K562 (cell line): ENCODE data around the gene CDC14B. TPM values are rescaled to one million over a fixed set of nuclear protein-coding genes. Genes with fewer than 3 reads are reported as not detected.

ENCODE experiments used
- ATAC-seq: fragments of 200-7000 bp; cut with Tn5 transposase; 3 replicates; pipeline ENCODE4 v1.9.1; 2020; ENCODE audit warnings: moderate library complexity
- BruUV-seq: library from RNA; stranded (reverse); fragments of 400-500 nt; replicated peaks from 2 replicates; lab custom pipeline; 2021; lab: Mats Ljungman, UMichigan
- CTCF ChIA-PET: fragments of 300-600 bp; formaldehyde crosslinking; extraction: SDS; loops from one replicate; lab custom pipeline; 2021; ENCODE audit warnings: low intra/inter-chr PET ratio; lab: Yijun Ruan, JAX
- POLR2A ChIA-PET: fragments of 300-600, 350-650 bp; sonication (Branson Sonifier 250); formaldehyde crosslinking; extraction: SDS; loops from one replicate; lab custom pipeline; 2021; ENCODE audit warnings: antibody characterized with exemption, inconsistent platforms; lab: Yijun Ruan, JAX
- DNase-seq, 4 experiments: peaks; one replicate each; pipeline versions ENCODE4 v3.0.0 to v3.0.0-alpha.2; 2011 to 2018; ENCODE audit warnings: low spot score in 3 of 4, mixed read lengths in 3 of 4; ENCODE audit errors: extremely low read depth in 1 of 4
- FAIRE-seq: peaks from 2 replicates; lab custom pipeline; 2011; peaks lifted over from hg19 to GRCh38; lab: Jason Lieb, UNC
- H2AFZ ChIP-seq: 2 replicates; pipeline ENCODE4 v1.6.0; 2011; ENCODE audit warnings: low read depth, low read length, control low read depth, inconsistent platforms
- H3K27ac ChIP-seq: fragments of 200-600 bp; 3 replicates; pipeline ENCODE4 v1.8.0; 2011; ENCODE audit warnings: low read depth, mild to moderate bottlenecking, control low read depth, inconsistent platforms, low read length, moderate library complexity, mixed read lengths; ENCODE audit errors: extremely low read depth
- H3K27me3 ChIP-seq, 2 experiments: fragments of 300-600 bp in 1 of 2; 2 replicates in 1 of 2; 3 replicates in 1 of 2; pipeline versions ENCODE4 v1.6.0 to v1.8.0; 2011; ENCODE audit warnings: inconsistent platforms in 2 of 2, low read length in 2 of 2, mild to moderate bottlenecking in 1 of 2, mixed read lengths in 1 of 2, moderate library complexity in 1 of 2; ENCODE audit not compliant: control insufficient read depth in 2 of 2, insufficient read depth in 2 of 2
- H3K36me3 ChIP-seq: fragments of 300-600 bp; 3 replicates; pipeline ENCODE4 v1.8.0; 2011; ENCODE audit warnings: mild to moderate bottlenecking, low read length, inconsistent platforms; ENCODE audit not compliant: control insufficient read depth, insufficient read depth
- H3K4me1 ChIP-seq, 2 experiments: fragments of 200-600 bp in 1 of 2; replicated peaks in 1 of 2; 2 replicates in 1 of 2; 3 replicates in 1 of 2; pipeline versions ENCODE4 v1.5.1 to v1.8.0; 2011; ENCODE audit warnings: inconsistent platforms in 2 of 2, low read length in 2 of 2, mild to moderate bottlenecking in 1 of 2, mixed read lengths in 1 of 2, moderate library complexity in 1 of 2; ENCODE audit not compliant: control insufficient read depth in 2 of 2, insufficient read depth in 2 of 2
- H3K4me2 ChIP-seq: 2 replicates; pipeline ENCODE4 v1.6.1; 2011; ENCODE audit warnings: low read length, control low read depth, inconsistent platforms, mixed read lengths; ENCODE audit not compliant: insufficient read depth
- H3K4me3 ChIP-seq: fragments of 200-600 bp; sonication (generic), shearing (Covaris generic); 2 replicates; pipeline ENCODE4 v1.5.1; 2016; ENCODE audit warnings: control low read depth, inconsistent platforms
- H3K79me2 ChIP-seq: fragments of 200-600 bp; 3 replicates; pipeline ENCODE4 v1.8.0; 2011; ENCODE audit warnings: low read length, inconsistent platforms; ENCODE audit not compliant: control insufficient read depth, insufficient read depth
- H3K9ac ChIP-seq, 2 experiments: 2 replicates each; pipeline versions ENCODE4 v1.6.0 to v1.6.1; 2011; ENCODE audit warnings: low read depth in 2 of 2, low read length in 2 of 2, control low read depth in 1 of 2, inconsistent platforms in 1 of 2, mild to moderate bottlenecking in 1 of 2, mixed read lengths in 1 of 2; ENCODE audit not compliant: insufficient read depth in 1 of 2
- H3K9me1 ChIP-seq: one replicate; pipeline ENCODE4 v1.6.0; 2011; ENCODE audit warnings: inconsistent platforms, mild to moderate bottlenecking, low read length, moderate library complexity; ENCODE audit not compliant: control insufficient read depth, insufficient read depth
- H3K9me3 ChIP-seq: replicated peaks from 2 replicates; pipeline ENCODE4 v1.5.1; 2011; ENCODE audit warnings: low read depth, low read length, inconsistent platforms; ENCODE audit not compliant: control insufficient read depth, insufficient read depth
- H4K20me1 ChIP-seq: replicated peaks from 2 replicates; pipeline ENCODE4 v1.6.1; 2011; ENCODE audit warnings: low read length, inconsistent platforms, mixed read lengths; ENCODE audit not compliant: control insufficient read depth, insufficient read depth
- CTBP1 ChIP-seq: fragments of 450-650 bp; IDR thresholded peaks from 2 replicates; pipeline ENCODE4 v1.6.1; 2016; ENCODE audit warnings: borderline replicate concordance
- ETV1 ChIP-seq: fragments of 450-650 bp; conservative IDR thresholded peaks from 2 replicates; pipeline ENCODE4 v1.6.1; 2016; ENCODE audit warnings: missing genetic modification characterization, control low read depth, low read depth, missing compliant biosample characterization
- HDAC3 ChIP-seq: fragments of 450-650 bp; IDR thresholded peaks from 2 replicates; pipeline ENCODE4 v1.6.1; 2018; ENCODE audit warnings: borderline replicate concordance, mild to moderate bottlenecking, moderate library complexity; ENCODE audit not compliant: partially characterized antibody
- HMGN3 ChIP-seq: IDR thresholded peaks from 2 replicates; pipeline ENCODE4 v1.6.1; 2011; ENCODE audit warnings: borderline replicate concordance, low read depth, mild to moderate bottlenecking, mixed read lengths, low read length; ENCODE audit not compliant: insufficient read length; ENCODE audit errors: extremely low read depth
- IFI16 ChIP-seq: fragments of 250-450 bp; sonication (Bioruptor Pico); IDR thresholded peaks from 2 replicates; pipeline ENCODE4 v2.1.2; 2022; ENCODE audit warnings: mild to moderate bottlenecking, inconsistent platforms
- MAX ChIP-seq: sonication (generic); formaldehyde crosslinking; IDR thresholded peaks from 2 replicates; pipeline ENCODE4 v1.9.0; 2022; ENCODE audit warnings: mild to moderate bottlenecking, missing genetic modification reagents
- NR2F6 ChIP-seq: fragments of 450-650 bp; formaldehyde crosslinking; IDR thresholded peaks from 2 replicates; pipeline ENCODE4 v1.4.0; 2020; ENCODE audit warnings: mild to moderate bottlenecking
- PTRF ChIP-seq: fragments of 450-650 bp; IDR thresholded peaks from 2 replicates; pipeline ENCODE4 v1.6.1; 2016; ENCODE audit warnings: mild to moderate bottlenecking, missing genetic modification characterization, missing compliant biosample characterization
- SETDB1 ChIP-seq: IDR thresholded peaks from one replicate; pipeline ENCODE4 v1.6.1; 2012; ENCODE audit warnings: low read length, control low read depth, inconsistent platforms
- THRA ChIP-seq: fragments of 450-650 bp; IDR thresholded peaks from 2 replicates; pipeline ENCODE4 v1.6.1; 2017; ENCODE audit warnings: mild to moderate bottlenecking, moderate library complexity
- ZKSCAN3 ChIP-seq: fragments of 250-450 bp; sonication (Bioruptor Pico); IDR thresholded peaks from 2 replicates; pipeline ENCODE4 v1.4.0; 2020
- ZNF431 ChIP-seq: sonication (generic); formaldehyde crosslinking; IDR thresholded peaks from 2 replicates; pipeline ENCODE4 v1.8.0; 2022; ENCODE audit warnings: mild to moderate bottlenecking, missing genetic modification reagents
- WGBS: fragments of 100-300 bp; shearing (Covaris generic); methylation state at CpG from one replicate; pipeline ENCODE4 v1.1.6; 2016; ENCODE audit warnings: low coverage, mixed read lengths; ENCODE audit not compliant: insufficient coverage; ENCODE audit errors: missing lambda C conversion rate; 5-methylcytosine and 5-hydroxymethylcytosine counted together
- in situ Hi-C: fragments of 300-500 bp; cut with MboI; formaldehyde crosslinking; loops from 4 replicates; pipeline ENCODE4 v1.15.0; 2018; ENCODE audit warnings: inconsistent platforms, mixed read lengths
- intact Hi-C: fragments of 100-400 bp; cut with micrococcal nuclease; formaldehyde crosslinking; loops from 2 replicates; pipeline ENCODE4 v1.14.2; 2022
- polyA plus RNA-seq, 8 experiments: library from polyadenylated mRNA; depleted of rRNA in 4 of 8; stranded (reverse) in 5 of 8; unstranded in 3 of 8; fragments of >200 nt; fragmentation: Nextera tagmentation in 2 of 8; fragmentation: Illumina TruSeq in 1 of 8; extraction: Ambion mirVana in 2 of 8; extraction: Trizol in 1 of 8; gene quantifications; 2 replicates each; pipeline versions ENCODE4 v1.2.1 to v1.2.3, GENCODE V29; 2011 to 2014; ENCODE audit warnings: inconsistent platforms in 1 of 8, missing spikeins in 1 of 8
- total RNA-seq, 7 experiments: library from RNA; depleted of rRNA in 6 of 7; stranded (reverse); fragments of >200 nt in 6 of 7; fragmentation: Illumina TruSeq in 2 of 7; extraction: Trizol in 2 of 7; gene quantifications; 2 replicates each; pipeline versions ENCODE4 v1.2.1 to v1.2.3, GENCODE V29; 2011 to 2021; ENCODE audit warnings: low replicate concordance in 1 of 7

The CDC14B gene
- total and polyA plus RNA-seq, 9 of the 15 experiments (the other 6 are each of a cell fraction or from before 2014, with no cell fraction given), result 1.4 to 6.0 (median 3.8) TPM

GRCh38 chr9:96498796-96499195 lies 120.8 kb downstream of the CDC14B start:
- WGBS, result 25% methylated on average over 7 of the region's 7 CpGs
- no peak for FAIRE-seq
- Histone ChIP-seq H3K4me2 (no peak overlapping the region), H3K27me3 (peaks cover 9 to 54% of the 10 kb centered on the region in 2 experiments), H3K4me1 (peaks cover 0 to 10% of the 10 kb centered on the region in 2 experiments; a peak in 1 of 5 replicates), H3K36me3 (no peaks in the 10 kb centered on the region), H3K9me1 (no peaks in the 10 kb centered on the region), H3K9ac (peak overlapping the region in 1 of 2 experiments; percentile 35; a peak in 1 of 4 replicates), H3K79me2 (no peaks in the 10 kb centered on the region), H4K20me1 (peaks cover 4% of the 10 kb centered on the region; the same call in 1 of the 2 replicates), H2AFZ (no peak overlapping the region), H3K4me3 (no peak overlapping the region), H3K9me3 (no peaks in the 10 kb centered on the region), H3K27ac (no peak overlapping the region)
- TF ChIP-seq HDAC3 (no peak), NR2F6 (CRISPR knock-in tag) (no peak), ZKSCAN3 (CRISPR knock-in tag) (no peak), SETDB1 (no peak), PTRF (tag) (no peak), THRA (no peak), MAX (CRISPR knock-in tag) (no peak), IFI16 (CRISPR knock-in tag) (no peak), ZNF431 (CRISPR knock-in tag) (no peak), CTBP1 (no peak), HMGN3 (no peak), ETV1 (tag) (no peak)
- intact Hi-C loops, result no loop called here
- POLR2A ChIA-PET, result interaction anchor here (0.7 to 0.8 kb wide), 2 partner anchors 9 to 115 kb away, joined by 3 to 4 read pairs; no protein-coding TSS in a partner anchor
- DNase-seq, result no peak
- ATAC-seq, result peak; percentile 19; the same call in 1 of the 3 replicates
- CTCF ChIA-PET, result interaction anchor here (0.6 kb wide), 1 partner anchor 81 kb away, joined by 4 read pairs; no protein-coding TSS in a partner anchor
- in situ Hi-C loops, result no loop called here
- BruUV-seq, result no TSS peak
